Measurements from ENCODE around the gene HOXD9.

Gene HOXD9

DNA sequence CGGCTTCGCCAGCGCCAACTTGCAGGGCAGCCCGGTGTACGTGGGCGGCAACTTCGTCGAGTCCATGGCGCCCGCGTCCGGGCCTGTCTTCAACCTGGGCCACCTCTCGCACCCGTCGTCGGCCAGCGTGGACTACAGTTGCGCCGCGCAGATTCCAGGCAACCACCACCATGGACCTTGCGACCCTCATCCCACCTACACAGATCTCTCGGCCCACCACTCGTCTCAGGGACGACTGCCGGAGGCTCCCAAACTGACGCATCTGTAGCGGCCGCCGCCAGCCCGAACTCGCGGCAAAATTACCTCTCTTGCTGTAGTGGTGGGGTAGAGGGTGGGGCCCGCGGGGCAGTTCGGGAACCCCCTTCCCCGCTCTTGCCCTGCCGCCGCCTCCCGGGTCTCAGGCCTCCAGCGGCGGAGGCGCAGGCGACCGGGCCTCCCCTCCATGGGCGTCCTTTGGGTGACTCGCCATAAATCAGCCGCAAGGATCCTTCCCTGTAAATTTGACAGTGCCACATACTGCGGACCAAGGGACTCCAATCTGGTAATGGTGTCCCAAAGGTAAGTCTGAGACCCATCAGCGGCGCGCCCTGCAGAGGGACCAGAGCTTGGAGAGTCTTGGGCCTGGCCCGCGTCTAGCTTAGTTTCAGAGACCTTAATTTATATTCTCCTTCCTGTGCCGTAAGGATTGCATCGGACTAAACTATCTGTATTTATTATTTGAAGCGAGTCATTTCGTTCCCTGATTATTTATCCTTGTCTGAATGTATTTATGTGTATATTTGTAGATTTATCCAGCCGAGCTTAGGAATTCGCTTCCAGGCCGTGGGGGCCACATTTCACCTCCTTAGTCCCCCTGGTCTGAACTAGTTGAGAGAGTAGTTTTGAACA, 49.7 kb downstream of the HOXD9 start:
- no peak for DNase-seq

DNA sequence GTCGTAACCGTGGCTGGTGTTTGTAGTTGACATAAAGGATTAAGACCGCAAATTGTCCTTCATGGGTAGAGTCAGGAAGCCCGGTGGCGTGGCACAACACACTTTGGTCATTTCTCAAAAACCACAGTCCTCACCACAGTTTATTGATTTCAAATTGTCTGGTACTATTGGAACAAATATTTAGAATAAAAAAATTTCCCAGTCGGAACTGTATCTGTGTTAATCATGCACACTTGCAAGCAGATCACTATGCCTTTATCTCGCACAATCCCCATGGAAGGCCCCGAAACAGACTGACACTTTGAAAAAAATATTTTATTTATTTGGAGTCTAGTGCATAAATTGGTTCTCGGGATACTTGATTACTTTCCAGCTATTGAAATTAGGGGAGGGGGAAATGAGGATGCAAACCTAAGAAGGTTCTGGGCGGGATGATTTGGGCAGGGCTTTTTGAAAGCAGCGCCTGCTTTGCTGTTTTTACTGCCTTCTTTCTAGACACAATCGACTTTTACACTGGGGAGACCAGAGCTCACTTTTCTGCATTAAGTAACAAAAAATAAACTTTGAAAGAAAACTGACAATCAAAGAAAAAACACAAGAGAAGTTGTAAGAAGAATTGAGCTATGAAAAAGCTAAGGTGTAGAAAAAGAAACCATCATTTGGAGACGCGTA, 50.5 kb downstream of the HOXD9 start:
- DNase-seq: no peak

DNA sequence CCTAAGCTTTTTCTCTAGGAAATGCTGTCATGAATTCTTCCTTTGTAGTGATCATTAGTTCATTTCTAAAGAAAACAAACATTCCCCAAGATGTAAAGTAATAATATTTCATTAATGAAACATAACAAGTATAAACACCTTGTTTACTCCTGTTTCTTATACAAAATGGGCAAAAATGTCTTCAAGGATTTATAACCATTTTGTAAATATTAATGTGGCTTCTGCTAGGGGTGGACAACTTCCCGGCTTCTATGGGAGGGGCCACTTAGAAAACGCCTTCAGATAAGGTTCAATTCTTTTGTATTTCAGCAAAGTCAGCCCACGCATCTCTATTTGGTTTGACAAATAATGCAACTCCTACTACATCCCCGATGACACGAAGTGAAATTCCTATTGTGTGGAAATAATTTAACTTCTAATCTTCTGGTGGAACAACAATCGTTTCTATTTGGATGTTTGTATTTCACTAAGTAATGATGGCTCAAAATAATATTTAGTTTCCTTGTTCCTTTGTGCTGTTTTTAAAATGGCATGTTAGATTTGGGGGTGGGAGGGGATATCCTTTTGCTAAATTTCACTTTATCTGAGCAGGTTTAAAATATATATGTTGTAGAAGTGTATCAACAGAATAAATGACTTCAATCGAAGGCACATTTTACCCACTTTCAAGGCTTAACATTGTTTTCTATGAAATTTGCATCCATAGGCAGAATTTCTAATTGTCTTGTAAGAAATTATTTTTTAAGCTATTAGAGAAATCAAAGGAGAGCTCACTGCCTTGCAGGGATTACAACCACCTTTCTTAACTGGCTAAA, 51.3 kb downstream of the HOXD9 start:
- no peak for DNase-seq

DNA sequence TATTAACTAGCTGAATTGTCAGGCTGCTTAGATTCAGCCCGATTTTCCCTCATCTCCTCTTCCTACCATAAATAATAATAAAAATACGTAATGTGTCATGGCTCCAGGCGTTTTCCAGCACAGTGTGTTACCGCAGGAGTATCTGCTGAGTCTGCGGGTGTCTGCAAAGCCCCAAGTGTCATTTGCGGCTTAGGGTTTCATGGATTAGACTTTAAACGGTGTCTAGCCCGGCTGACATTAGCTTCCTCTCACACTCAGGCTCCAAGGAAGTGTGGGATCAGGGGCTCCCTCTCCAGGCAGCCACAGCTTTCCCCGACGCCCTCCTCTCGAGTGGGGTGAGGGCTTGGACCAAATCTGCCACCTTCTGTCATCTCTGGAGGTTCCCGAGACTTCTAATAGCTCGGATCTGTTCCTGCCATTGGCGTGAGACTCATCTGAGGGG, 51.9 kb downstream of the HOXD9 start:
- no peak for DNase-seq
